G401 (cell line): Measurements from ENCODE around the gene DGKG. TPM values are rescaled to one million over a fixed set of nuclear protein-coding genes. Genes with fewer than 3 reads are reported as not detected.
A peak's percentile ranks its signal among the peaks of the same experiment; 100 is the strongest.

Experiments used
- DNase-seq: peaks from one replicate; pipeline ENCODE4 v3.0.0-alpha.2; 2015; ENCODE audit warnings: low spot score
- in situ Hi-C: cut with HindIII; loops from 2 replicates; pipeline ENCODE4 v1.10.0; 2016; ENCODE audit warnings: low sequenced_read_pairs, mixed read lengths
- total RNA-seq: library from RNA; depleted of rRNA; stranded (reverse); fragments of >200 nt; shearing (Covaris generic); gene quantifications from 2 replicates; pipeline ENCODE4 v1.2.3, GENCODE V29; 2014

DGKG gene
- total RNA-seq, 1 experiment from 2014 or later = not detected

DNA sequence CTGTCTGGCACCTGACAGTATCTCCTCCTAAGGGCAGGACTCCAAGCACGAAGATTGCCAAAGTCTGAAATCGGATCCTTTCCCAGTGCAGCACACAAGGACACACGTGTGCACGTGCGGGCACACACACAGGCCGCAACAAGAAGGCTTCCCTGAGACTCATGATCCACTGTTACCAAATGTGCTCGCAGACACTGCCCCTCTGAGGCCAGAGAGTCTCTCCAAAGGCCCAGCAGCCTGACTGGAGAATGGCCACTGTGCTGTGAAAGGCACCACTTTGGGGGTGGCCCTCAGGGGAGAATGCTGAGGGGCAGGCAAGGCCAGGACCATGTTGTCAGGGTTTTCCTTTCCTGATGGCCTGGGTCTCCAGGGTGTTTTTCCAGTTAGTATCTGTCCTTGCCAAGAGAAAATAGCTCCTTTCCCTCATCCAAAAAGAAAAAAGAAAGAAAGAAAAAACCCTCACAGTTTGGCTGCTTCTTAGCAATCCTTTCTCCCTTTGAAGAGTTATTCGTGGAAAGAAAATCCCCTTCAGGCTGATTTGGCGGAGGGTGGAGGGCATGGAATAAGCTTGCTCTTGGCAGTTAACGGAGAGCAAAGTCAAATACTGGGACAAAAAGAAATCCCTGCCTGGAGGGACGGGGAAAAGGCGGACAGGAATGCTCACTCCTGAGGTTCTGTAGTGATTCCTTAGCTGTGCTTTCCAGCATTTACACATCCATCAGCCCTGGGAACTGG lies 141.0 kb downstream of the DGKG start:
- DNase-seq = peak; percentile 57
- in situ Hi-C loops = no loop called here

DNA sequence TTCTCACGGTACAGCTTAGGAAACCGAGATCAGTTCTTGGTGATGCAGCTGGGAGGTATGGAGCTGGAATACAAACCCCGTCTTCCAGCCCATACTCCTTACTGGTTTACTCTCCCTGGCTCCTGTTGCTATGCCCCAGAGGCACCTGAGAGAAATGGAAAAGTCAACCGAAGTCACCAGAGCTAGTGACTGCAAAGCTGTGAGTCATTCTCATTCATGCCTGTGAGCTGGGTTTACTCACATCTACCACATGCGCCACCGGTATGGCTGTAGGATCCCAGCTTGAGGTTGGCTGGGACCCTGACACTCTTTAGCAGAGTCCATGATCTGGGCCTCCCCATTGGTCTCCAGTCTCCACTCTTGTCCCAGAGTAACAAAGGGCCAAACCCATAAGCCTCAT lies 141.7 kb downstream of the DGKG start:
- in situ Hi-C loops = no loop called here
- DNase-seq = no peak

DNA sequence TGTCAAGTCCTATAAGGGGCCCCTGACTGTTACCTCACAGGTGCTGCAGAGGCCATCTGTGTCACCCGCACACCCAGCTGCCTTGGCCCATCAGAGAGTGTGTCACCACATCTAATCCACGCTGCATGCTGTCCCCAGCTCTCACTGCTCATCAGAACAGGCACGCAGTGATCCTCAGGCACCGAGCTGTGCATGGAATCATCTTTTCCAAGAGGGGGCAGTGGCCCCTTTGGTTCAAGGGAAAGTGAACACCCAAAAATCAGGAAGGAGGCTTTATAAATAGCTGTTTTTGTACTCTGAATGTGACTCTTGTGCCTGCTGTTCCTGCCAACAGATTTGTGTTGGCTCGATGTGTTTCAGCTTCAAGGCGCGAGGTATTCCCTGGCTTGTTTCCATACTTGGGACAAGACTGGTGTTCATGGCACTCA lies 142.8 kb downstream of the DGKG start:
- in situ Hi-C loops = no loop called here
- DNase-seq = peak; percentile 63

DNA sequence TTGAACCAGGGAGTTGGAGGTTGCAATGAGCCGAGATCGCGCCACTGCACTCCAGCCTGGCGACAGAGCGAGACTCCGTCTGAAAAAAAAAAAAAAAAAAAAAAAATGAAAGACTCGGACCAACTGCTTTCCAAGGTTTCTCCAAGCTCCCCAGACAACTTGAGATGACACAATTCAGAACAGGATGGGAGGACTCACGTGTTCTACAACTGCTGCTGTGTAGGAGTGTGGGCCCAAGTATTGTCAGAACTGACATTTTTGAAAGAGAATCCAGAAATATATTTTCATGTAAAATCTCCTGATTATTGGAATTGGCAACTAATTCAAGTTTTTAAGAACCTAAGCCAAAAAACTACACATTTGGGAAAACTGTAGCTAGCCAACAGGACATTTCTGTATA lies 143.6 kb downstream of the DGKG start:
- in situ Hi-C loops = no loop called here
- no peak for DNase-seq

DNA sequence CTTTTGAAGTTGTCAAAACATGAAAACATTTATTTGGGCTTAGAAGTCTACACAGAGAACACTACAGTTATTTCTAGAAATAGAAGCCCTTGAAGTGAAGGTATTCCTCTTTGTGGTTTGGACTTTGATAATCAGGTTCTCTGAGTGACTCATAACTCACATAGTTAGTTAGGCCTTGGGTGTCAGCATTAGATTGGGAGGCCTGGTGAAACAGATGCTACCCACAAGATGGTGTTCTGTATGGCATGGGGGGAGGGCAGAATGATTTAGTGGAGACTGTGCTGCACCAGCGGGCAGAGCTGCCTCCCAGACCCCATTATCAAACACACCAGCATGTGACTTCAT lies 144.2 kb downstream of the DGKG start:
- DNase-seq = no peak

DNA sequence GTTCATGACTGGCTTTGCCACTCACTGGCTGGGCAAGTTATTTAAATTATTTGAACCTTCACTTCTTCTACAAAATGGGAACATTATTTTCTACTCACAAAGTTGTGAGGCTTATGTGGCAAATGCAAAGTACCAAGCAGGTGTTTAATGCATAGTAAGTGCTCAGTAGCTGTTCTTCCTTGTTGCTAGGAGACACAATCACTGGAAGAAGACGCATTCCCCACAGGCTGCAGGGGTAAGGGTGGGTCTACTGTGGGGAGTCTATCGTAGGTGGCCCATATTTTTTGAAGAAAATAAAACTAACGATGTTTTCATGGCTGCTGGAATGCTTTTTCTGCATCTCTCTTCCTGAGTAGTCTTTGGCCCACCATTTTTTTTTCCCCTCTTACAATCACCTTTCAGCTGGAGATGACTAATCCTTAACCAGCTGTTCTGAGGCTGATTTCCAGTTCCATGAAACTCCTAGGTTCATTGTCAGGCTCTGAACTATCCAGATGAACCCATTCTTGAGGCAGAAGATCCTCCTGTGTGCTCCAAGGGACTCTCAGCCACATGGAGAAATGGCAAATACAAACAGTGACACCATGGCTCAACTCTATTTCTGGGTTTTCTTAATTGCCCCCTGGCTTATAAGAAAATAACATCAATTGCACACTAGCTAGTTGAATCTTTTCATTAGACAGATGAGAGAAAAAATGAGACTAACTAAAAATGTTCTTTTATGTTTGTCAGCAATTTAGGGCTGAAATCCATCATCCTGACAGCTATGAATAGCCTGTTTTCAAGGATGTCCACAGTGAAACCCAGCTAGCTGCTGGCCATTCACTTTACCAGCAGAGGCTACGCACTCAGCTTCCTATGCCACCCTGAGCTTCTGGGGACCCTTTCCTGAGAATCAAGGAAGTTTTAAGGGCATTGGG lies 144.9 kb downstream of the DGKG start:
- in situ Hi-C loops = no loop called here
- no peak for DNase-seq

More for the DNA sequence above, 144.2 kb downstream of the DGKG start:
- in situ Hi-C loops = no loop called here

DNA sequence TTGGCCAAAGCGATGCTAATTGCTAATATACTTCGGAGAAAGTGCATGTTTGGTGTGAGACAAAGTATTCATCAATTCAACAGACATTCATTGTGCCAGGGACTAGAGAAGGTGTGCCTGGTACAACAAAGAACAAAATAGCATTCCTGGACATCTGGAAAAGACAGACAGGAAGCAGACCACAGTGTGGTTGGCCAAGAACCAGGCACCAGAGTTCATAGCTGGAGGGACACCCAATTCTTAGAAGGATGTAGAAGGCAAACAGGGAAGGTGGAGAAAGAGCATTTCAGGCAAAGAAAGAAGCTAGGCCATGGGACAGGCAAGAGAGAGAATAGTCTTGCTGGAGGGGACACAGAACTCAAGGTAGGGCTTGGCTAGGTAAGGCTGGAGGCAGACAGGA lies 147.4 kb downstream of the DGKG start:
- no peak for DNase-seq
- in situ Hi-C loops = no loop called here

DNA sequence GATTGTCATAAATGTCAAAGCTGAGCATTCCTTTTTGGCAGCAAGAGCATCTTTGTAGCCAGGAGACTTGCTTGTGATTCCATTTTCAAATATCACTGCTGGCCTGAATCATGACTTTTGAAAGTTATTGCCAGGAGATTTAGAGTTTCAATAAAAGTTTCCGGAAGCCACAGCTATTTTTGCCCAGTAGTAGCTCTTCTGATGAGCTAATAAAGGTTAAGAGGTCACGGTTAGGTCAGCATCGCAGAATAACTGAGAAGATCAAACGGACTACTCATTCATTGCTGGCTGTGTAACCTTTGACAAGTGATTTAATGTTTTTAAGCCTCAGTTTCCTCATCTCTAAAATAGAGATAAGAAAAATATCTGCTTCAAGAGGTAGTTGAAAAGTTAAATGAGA lies 148.1 kb downstream of the DGKG start:
- in situ Hi-C loops = no loop called here
- no peak for DNase-seq

DNA sequence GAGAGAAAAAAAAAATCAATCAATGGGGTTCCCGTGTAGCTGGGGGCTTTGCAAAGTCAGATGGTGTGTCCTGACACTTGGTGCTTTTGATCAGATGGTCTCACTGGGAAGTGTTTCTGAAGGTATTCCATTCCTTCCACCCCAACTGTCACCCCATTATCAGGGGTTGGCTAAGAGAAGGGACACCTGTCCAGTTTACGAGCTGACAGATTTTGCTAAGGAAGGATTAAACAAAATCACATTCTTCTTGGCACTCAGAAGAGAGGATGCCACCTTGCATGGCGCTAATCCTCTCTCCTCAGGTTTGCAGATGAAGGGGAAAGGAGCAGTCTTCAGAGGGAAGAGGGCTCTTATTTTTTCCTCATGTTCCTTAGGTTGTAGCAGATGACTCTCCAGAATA lies 149.4 kb downstream of the DGKG start:
- in situ Hi-C loops = no loop called here
- DNase-seq = peak; percentile 68

DNA sequence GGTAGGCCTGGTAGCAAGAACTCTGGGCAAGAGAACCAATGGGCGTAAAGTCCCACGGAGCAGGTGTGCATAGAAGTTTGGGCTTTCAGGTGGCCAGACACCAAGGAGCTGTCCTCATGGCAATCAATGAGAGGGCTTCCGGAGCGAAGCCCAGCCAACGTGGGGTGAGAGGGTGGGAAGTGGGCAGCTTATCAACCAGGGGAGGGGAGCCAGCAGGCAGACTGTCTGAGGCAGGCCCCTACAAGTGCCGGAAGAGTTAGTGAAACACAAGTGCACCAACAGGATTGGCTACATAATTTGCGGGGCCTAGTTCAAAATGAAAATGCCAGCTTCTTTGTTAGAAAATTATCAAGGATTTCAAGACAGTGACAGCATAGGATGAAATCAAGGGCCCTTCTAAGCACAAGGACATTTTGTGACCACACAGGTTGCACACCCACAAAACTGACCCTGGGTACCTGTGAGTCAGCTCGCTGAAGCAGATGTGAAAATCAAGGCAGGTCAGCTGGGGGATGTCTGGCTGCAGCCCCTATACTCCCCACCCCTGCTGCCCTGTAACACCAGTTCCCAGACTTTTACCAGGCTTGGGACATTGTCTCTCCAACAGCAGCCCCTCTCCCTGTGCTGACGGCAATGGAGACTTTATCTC lies 151.1 kb downstream of the DGKG start:
- in situ Hi-C loops = no loop called here

DNA sequence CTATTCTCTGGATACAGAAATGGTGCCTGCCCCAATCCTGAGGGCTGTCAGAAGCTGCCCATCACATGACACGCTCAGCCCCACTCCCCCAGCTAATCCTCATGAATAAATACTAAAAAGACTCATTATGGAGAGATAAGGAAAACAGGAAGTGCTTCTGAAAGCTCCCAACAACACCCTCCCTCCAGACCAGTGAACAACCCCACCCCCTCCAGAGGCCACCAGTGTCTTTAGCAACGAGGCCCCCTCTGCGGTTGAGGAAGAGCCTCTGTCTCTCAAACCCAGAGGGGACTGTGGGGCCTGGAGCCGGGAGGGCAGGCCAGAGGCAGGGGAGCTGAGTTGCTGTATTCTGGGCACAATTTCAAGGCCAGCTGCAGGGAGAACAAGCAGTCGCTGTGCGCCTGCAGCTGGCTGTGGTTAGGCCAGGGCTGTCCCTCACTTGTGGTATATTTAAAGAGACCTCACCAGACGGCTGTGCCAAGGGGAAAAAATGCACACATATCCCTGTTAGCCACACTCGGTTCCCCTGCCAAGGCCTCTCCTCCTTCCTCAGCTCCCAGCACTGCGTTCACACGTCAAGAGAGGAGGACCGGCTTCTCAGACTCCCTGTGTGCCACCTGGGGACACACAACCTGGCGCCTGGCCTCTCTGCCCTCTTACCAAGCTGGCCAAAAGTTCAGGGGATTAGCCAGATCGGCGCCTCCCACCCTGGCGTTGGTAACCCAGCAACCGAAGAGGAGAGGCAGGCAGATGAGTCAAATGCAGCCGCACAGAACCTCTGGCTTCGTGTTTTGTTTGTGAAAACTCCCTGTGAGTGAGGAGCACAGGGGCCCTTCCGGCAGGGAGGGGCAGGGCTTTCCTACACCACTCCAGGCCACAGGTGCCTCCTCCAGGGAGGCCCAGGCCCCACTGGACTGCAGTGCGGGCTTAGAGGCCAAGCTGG lies 152.0 kb downstream of the DGKG start:
- in situ Hi-C loops = no loop called here
- peak; percentile 36 for DNase-seq

More for the DNA sequence above, 151.1 kb downstream of the DGKG start:
- no peak for DNase-seq

DNA sequence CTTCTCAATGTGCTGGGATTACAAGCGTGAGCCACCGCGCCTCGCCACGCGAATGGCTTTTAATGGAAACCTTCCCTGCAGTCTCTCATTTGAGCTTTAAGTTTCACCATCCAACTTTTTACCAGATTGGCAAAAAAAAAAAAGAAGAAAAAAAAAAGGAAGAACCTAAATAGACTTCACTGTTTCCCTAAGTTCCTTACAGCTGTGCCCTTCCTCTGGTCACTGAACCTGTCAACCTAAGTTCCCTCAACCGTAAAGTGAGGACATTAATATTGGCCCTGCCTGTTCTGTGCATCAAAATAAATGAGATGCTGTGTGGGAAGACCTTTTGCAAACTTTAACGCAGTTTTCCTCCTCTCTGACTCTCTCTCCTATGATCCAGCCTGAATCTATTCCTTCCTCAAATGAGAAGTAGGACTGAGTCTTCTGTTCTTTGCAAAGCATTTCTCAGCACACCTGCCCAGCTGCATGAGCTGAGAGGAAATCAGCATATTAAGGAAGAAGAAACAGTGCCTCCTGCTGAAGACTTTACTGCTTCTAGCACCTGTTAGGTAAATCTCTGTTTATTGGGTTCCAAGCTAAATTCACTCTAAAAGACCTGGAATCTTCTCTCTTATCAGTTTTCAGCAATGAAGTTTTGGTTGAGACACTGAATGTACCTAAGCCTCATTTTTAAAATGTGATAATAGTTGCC lies 153.6 kb downstream of the DGKG start:
- DNase-seq = no peak
- in situ Hi-C loops = no loop called here

DNA sequence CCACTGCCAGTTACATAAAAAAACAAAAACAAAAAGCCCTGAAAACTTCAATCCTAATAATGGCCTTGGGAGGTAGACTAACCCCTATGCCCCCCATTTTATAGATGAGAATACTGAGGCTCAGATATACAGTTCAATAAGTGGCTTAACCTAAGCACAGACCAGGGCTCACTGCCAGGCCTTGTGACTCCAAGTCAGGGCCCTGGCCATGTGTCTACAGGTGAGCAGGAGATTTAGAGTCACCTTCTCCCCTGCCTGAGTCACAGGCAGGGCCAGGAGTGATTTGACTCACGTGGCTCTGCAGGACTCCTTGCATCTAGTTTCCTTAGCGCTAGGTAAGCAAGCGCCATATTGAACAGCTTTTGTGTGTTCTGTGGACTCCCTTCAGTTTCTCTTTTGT lies 154.5 kb downstream of the DGKG start:
- DNase-seq = no peak
- in situ Hi-C loops = no loop called here

DNA sequence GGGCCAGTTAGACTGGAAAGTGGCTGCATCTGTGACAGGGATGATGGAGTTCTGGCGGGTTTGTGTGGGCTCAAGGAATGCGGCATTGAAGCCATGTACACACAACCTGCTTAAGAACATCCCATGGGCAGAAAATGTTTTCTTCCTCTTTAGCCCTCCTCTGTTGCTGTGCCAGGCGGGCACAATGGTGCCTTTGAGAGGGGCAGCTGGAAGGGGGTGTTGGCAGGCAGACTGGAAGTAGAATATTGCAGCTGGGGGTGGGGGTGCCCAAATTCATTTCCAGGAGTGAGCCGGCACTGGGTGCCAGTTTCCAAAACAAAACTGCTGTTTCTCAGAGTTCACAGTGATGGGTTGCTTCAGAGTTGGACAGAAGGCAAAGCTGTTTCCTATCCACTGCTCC lies 161.3 kb downstream of the DGKG start:
- in situ Hi-C loops = no loop called here
- DNase-seq = peak; percentile 19

DNA sequence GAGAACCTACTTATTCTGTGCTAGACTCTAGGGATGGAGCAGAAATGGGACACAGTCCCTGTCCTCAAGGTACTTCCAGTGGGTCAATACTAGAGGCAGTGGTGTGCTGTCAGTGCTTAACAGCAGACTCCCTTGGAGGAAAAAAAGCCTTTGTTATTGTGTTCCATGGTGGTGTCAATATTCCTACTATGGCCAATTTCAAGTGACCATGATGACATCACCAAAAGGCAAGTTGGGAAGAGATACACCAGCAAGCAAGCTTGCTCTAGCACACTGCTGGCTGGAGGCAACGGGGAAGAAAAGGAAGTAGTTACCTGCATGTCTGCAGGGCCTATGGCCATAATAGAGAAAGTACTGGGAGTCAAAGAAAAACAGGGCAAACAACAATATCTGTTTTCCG lies 163.6 kb downstream of the DGKG start:
- DNase-seq = no peak
- in situ Hi-C loops = no loop called here

DNA sequence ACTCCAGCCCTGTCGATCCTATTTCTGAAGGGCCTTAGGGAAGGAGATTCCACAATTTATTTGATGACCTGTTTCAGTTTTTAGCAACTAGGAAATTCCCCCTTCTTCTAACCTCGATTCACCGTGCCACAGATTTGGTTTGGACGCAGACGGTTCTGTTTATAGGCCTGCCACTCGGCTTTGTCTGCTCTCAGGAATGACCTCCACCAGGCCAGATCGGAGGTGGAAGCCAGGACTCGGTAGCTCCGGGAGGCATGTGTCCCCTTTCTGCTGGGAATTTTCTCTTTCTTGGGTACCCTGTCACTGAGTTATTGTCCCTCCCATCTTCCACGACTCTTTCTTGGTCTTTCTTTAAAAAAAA lies 167.6 kb downstream of the DGKG start:
- in situ Hi-C loops = no loop called here

DNA sequence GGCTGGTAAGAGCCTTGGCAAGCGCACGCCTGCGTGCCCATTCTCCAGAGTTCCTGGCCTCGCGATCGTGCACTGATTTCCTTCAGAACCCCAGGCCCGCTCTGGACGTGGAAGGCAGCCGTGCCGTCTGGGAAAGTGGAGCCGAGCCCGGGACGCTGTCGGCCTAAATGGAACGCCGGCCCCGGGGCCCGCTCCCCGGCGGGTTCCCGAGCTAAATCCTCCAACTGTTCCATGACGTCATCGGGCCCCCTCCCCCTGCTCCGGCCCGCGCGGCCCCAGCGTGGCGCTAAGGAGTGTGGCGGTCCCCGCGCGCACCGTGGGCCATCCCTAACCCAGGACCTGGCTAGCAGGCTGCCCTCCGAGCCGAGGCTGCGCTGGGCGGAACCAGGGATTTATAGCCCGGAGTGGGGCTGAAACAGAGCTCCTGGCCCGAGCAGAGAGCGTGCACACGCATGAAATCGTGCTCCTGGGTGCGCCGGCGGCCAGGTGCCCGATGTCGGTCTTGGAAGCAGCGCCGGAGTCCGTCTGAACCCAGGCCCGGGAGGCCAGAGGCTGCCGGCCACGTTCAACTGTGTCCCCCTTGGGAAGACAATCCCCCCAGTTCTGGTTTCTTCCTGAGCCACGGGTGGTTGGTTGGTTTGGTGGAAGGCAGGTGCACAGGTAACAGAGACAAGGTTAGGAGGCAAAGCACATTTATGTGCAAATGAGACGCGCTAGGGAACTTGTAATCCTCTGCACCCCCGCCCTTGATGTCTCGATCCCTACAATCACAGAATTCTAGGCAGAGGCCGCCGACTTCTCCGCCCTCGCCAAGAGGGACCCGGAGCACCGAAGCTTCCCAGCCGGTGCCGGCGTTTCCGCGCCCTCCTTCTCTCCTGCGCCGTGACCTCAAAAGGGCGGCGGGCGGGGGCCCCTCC lies 168.2 kb downstream of the DGKG start:
- in situ Hi-C loops = no loop called here
- DNase-seq = peak; percentile 26

More for the DNA sequence above, 167.6 kb downstream of the DGKG start:
- DNase-seq = no peak

DNA sequence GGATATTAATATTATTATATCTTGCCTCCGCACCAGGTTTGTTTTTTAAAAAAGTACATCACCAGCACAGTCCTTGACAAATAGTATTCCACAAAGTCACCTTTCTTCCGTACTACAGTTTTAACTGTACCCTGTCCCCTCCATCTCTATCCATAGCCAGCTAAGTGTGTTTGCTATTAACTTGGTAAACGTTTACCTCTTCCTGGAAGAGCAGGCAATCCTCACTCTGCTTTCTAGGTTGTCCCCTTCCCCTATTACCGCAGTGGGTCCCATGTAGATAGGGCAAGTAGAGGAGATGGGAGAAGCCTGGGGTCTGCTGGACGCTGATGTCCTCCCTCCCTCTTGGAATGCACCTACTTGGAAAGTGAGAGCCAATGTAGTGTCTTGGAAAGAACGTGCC lies 169.2 kb downstream of the DGKG start:
- in situ Hi-C loops = no loop called here

More for the DNA sequence above, 169.2 kb downstream of the DGKG start:
- no peak for DNase-seq
